Measurements from ENCODE around the gene HTR4. TPM values are rescaled to one million over a fixed set of nuclear protein-coding genes. Genes with fewer than 3 reads are reported as not detected.

The HTR4 gene, protein sequence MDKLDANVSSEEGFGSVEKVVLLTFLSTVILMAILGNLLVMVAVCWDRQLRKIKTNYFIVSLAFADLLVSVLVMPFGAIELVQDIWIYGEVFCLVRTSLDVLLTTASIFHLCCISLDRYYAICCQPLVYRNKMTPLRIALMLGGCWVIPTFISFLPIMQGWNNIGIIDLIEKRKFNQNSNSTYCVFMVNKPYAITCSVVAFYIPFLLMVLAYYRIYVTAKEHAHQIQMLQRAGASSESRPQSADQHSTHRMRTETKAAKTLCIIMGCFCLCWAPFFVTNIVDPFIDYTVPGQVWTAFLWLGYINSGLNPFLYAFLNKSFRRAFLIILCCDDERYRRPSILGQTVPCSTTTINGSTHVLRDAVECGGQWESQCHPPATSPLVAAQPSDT
- total RNA-seq, result not detected
- long read RNA-seq, result 0 reads

DNA sequence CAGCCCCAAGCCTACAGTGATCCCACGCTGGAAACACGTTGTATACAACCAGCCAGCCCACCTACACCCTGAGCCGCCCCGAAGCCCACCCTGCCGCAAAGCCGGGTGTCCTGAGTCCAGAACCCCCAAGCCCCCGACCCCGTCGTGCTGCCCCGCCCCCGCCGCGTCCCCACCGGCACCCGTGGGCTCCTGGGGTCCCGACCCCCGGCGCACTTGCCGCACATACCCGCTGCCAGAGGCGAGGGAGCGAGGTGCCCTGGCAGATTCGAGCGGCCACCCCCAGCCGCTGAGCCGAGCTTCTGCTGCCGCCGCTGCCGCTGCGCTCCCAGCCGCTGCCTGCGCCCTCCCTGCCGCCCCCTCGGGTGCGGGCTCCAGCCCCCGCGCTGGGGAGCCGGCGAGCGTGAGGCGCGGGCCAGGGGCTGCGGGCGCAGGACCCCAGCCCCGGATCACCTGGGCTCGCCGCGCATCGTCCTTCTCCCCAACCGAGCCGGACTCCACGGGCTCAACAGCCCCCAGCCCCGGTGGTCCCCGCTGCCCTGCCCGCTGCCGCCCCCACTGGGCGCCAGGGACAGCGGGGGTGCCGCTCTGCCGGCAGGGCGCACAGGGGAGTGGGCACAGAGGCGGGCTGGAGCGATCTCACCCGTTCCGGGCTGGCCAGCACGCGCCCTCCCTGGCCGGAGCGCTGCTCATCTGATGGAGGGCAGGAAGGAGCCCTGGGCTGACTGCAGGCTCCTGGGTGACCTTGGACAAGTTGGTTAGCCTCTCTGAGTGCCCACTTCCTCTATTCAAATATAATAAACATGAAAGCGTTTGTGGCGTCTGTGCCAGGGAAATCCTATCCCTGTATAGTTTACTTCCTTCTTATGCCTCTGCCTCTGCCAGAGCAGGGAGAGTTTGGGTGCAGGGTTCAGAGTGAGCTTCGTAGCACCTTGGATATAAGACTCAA, at the start of gene HTR4:
Gene HTR4 (minus strand): TSS at position 692 of the 946 bp plus-strand sequence. CDS start 17,513 bp downstream, outside the sequence.
- Histone ChIP-seq H3K4me3 (no peak within 1 kb of the TSS), H3K27ac (no peak within 1 kb of the TSS), H3K9me3 (no peaks in the 10 kb centered on the region), H3K36me3 (no peaks in the 10 kb centered on the region), H3K4me1 (peaks cover 5% of the 10 kb centered on the region), H3K27me3 (ENCODE audit: low read depth) (peaks cover 41% of the 10 kb centered on the region)
- TF ChIP-seq, protein P1, sequence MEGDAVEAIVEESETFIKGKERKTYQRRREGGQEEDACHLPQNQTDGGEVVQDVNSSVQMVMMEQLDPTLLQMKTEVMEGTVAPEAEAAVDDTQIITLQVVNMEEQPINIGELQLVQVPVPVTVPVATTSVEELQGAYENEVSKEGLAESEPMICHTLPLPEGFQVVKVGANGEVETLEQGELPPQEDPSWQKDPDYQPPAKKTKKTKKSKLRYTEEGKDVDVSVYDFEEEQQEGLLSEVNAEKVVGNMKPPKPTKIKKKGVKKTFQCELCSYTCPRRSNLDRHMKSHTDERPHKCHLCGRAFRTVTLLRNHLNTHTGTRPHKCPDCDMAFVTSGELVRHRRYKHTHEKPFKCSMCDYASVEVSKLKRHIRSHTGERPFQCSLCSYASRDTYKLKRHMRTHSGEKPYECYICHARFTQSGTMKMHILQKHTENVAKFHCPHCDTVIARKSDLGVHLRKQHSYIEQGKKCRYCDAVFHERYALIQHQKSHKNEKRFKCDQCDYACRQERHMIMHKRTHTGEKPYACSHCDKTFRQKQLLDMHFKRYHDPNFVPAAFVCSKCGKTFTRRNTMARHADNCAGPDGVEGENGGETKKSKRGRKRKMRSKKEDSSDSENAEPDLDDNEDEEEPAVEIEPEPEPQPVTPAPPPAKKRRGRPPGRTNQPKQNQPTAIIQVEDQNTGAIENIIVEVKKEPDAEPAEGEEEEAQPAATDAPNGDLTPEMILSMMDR (IDR thresholded peaks at IDR 0.05), result no peak
- ATAC-seq, result peak; percentile 31 to 67
- intact Hi-C loops (cut with DNase I), result no loop called here
- DNase-seq, result no peak

DNA sequence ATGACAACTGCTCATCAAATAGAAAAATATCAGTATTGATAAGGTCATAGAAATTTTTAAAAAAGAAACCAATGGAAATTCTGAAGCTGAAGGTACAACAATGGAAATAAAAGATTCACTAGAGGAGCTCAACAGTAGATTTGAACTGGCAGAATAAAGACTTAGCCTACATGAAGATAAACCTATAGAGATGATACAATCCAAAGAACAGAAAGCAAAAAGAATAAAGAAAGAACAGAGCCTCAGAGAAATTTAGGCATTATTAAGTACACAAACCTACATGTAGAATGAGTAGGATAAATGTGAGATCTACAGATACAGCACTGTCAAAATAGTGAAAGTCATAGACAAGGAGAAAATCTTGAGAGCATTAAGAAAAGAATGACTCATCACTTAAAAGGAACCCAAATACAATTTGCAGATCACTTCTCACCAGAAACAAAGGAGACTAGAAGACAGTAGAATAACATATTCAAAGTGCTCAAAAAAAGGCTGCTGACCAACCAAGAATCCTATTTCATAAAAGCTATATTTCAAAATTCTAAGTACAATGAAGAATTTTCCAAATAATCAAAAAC, 47.8 kb upstream of the HTR4 start:
- no peaks in the 10 kb centered on the region for H3K36me3 ChIP-seq
- TF ChIP-seq, protein P1 (IDR thresholded peaks at IDR 0.05), result no peak
- intact Hi-C loops (cut with DNase I), result no loop called here
- H3K27me3 ChIP-seq (ENCODE audit: low read depth), result no peaks in the 10 kb centered on the region
- H3K4me3 ChIP-seq, result no peak overlapping the region
- no peak overlapping the region for H3K27ac ChIP-seq
- no peaks in the 10 kb centered on the region for H3K4me1 ChIP-seq
- ATAC-seq (no peak), DNase-seq (no peak)
- no peaks in the 10 kb centered on the region for H3K9me3 ChIP-seq

DNA sequence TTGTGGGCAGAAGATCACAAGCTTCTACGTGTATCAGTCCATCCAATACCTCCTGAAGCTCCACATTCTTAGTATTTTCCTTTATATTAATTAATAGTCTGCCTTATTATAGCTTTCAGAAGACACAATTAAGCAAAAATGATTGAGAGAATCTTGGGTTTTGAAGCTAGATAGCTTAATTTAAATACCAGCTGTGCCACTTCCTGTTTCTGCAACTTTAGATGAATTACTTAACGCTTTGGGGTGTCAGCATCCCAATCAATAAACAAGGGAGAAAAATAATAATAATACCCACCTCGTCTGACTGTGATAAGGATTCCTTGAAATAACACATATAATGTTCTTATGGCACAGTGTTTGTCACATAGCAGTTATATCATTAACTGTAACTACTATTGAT, 44.7 kb upstream of the HTR4 start:
- no peaks in the 10 kb centered on the region for H3K27me3 ChIP-seq (ENCODE audit: low read depth)
- DNase-seq, result no peak
- H3K27ac ChIP-seq, result no peak overlapping the region
- no peak for ATAC-seq
- intact Hi-C loops (cut with DNase I), result no loop called here
- TF ChIP-seq, protein P1 (IDR thresholded peaks at IDR 0.05), result no peak
- H3K9me3 ChIP-seq, result no peaks in the 10 kb centered on the region
- no peak overlapping the region for H3K4me3 ChIP-seq
- H3K36me3 ChIP-seq, result no peaks in the 10 kb centered on the region
- no peaks in the 10 kb centered on the region for H3K4me1 ChIP-seq

DNA sequence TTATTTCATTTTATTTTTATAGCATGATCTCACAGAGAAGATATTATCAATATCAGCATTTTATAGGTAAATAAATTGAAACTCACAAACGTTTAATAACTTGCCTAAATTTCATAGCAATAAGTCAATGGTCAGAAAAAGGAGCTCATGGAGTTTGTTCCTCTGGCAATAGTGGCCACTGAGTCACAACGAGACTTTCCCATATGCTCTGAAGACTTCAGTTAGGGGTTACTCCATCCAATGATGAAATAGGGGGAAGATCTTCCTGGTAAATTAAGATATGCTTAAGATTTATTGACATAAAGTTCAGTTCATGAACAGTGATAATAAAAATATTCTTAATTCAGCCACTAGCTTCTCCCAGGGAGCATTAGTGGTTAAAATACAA, 43.5 kb upstream of the HTR4 start:
- no peak overlapping the region for H3K4me3 ChIP-seq
- no peak for DNase-seq
- no peaks in the 10 kb centered on the region for H3K4me1 ChIP-seq
- H3K27ac ChIP-seq, result no peak overlapping the region
- no peak for ATAC-seq
- H3K9me3 ChIP-seq, result no peaks in the 10 kb centered on the region
- no peaks in the 10 kb centered on the region for H3K27me3 ChIP-seq (ENCODE audit: low read depth)
- intact Hi-C loops (cut with DNase I), result no loop called here
- TF ChIP-seq, protein P1 (IDR thresholded peaks at IDR 0.05), result no peak
- H3K36me3 ChIP-seq, result no peaks in the 10 kb centered on the region

DNA sequence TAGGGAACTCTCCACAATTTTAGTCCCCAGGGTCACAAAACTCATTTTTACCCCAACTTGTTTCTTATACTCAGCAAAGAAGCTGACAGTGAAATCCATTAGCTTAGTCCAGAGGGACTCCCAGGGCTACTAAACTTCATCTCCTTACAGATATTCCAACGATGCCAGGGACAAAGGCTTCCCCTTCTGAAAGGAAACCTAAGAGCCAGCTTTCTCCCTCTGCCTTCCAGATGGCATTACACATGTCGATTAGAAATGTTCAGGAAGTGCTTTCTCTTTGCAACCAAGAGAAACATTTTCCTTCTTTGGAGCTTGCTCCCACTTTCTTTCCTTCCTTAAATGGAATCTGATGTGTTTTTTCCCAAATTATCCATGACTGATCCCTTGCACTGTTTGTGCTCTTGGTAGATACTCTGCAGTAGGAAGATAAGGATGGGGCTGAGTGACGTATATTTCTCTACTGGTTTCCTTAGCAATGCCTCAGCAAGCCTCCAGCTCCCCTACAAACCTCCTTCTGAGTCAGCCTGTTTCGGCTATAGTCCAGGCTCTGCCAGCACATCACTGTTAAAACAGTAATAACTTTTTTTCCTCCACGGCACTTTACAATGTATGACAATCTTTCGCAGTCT, 43.0 kb upstream of the HTR4 start:
- ATAC-seq (no peak), DNase-seq (no peak)
- no peak overlapping the region for H3K4me3 ChIP-seq
- no peaks in the 10 kb centered on the region for H3K27me3 ChIP-seq (ENCODE audit: low read depth)
- TF ChIP-seq, protein P1 (IDR thresholded peaks at IDR 0.05), result no peak
- no peak overlapping the region for H3K27ac ChIP-seq
- no peaks in the 10 kb centered on the region for H3K4me1 ChIP-seq
- H3K36me3 ChIP-seq, result no peaks in the 10 kb centered on the region
- no peaks in the 10 kb centered on the region for H3K9me3 ChIP-seq
- intact Hi-C loops (cut with DNase I), result no loop called here
